ENCODE results near the gene PAX7.

- TF ChIP-seq MAX (IDR thresholded peaks at IDR 0.05) (no peak), RAD21 (conservative IDR thresholded peaks at IDR 0.05 in 1 of 2, IDR thresholded peaks at IDR 0.05 in 1 of 2) (no peak), CEBPB (IDR thresholded peaks at IDR 0.05) (no peak), POLR2A (IDR thresholded peaks at IDR 0.05; ENCODE audit: low read length) (no peak)
Measured at GRCh38 chr1:18751425-18751824, 120.8 kb downstream of the PAX7 start.
